Erythroblast (primary cell): ENCODE measurements around the gene TPCN2.

Experiments
- GATA1 ChIP-seq: IDR thresholded peaks from 2 replicates; pipeline ENCODE4 v1.6.1; 2011; ENCODE audit warnings: low read depth, mild to moderate bottlenecking, control low read depth, low read length, moderate library complexity
- POLR2A ChIP-seq: IDR thresholded peaks from 2 replicates; pipeline ENCODE4 v1.6.1; 2011; ENCODE audit warnings: mild to moderate bottlenecking, low read length

DNA sequence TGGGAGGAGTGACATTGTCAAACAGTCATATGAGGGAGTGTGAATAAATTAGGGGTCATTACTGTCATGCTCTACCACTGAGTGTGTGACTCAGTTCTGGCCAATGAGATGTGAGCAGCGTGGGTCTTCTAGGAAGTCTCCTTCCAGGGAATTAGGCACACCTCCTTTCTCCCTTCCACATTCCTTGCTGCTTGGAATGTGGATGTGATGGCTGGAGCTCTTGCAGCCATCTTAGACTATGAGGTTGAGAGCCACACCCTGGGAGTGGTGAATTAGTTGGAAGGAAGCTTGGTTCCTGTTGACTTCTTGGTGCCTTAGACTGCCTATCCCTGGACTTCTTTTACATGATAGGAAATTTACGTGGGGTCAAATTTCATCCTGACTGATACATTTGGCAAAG is 70.5 kb downstream of the TPCN2 start:
- TF ChIP-seq POLR2A (no peak), GATA1 (no peak)
